ENCODE data around the gene VOPP1.

GRCh38 chr7:55570218-55570873, 2.0 kb downstream of the VOPP1 start:
- TF ChIP-seq, protein P1, sequence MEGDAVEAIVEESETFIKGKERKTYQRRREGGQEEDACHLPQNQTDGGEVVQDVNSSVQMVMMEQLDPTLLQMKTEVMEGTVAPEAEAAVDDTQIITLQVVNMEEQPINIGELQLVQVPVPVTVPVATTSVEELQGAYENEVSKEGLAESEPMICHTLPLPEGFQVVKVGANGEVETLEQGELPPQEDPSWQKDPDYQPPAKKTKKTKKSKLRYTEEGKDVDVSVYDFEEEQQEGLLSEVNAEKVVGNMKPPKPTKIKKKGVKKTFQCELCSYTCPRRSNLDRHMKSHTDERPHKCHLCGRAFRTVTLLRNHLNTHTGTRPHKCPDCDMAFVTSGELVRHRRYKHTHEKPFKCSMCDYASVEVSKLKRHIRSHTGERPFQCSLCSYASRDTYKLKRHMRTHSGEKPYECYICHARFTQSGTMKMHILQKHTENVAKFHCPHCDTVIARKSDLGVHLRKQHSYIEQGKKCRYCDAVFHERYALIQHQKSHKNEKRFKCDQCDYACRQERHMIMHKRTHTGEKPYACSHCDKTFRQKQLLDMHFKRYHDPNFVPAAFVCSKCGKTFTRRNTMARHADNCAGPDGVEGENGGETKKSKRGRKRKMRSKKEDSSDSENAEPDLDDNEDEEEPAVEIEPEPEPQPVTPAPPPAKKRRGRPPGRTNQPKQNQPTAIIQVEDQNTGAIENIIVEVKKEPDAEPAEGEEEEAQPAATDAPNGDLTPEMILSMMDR (conservative IDR thresholded peaks at IDR 0.05 in 1 of 2, IDR thresholded peaks at IDR 0.05 in 1 of 2; ENCODE audit: extremely low read depth in 1 of 2, insufficient read depth in 1 of 2, low read depth in 1 of 2, low read length in 2 of 2), result no peak
- no peak for TF ChIP-seq EZH2 (IDR thresholded peaks at IDR 0.05; ENCODE audit: borderline replicate concordance, low read length)

Measured in mammary epithelial cell (primary cell).